HepG2 (cell line): ENCODE measurements around the gene MIA2. TPM values are rescaled to one million over a fixed set of nuclear protein-coding genes. Genes with fewer than 3 reads are reported as not detected.

Experiments
- ATAC-seq: fragments of 200-7000 bp; cut with Tn5 transposase; 3 replicates; pipeline ENCODE4 v1.9.1; 2020; ENCODE audit warnings: mild to moderate bottlenecking, moderate library complexity
- BruUV-seq: library from RNA; stranded (reverse); fragments of 400-500 nt; replicated peaks from 2 replicates; lab custom pipeline; 2021; lab: Mats Ljungman, UMichigan
- CTCF ChIA-PET: fragments of 300-600 bp; formaldehyde crosslinking; extraction: SDS; loops from one replicate; lab custom pipeline; 2021; ENCODE audit warnings: low total read pairs, inconsistent platforms, low intra/inter-chr PET ratio; lab: Yijun Ruan, JAX
- POLR2A ChIA-PET: fragments of 350-600 bp; sonication (Branson Sonifier 250); formaldehyde crosslinking; loops from one replicate; lab custom pipeline; 2020; ENCODE audit warnings: antibody characterized with exemption, inconsistent platforms; lab: Yijun Ruan, JAX
- DNase-seq: peaks from one replicate; pipeline ENCODE4 v3.0.0-alpha.2; 2015; ENCODE audit warnings: low spot score
- FAIRE-seq: peaks from 3 replicates; lab custom pipeline; 2011; peaks lifted over from hg19 to GRCh38; lab: Jason Lieb, UNC
- H2AFZ ChIP-seq: one replicate; pipeline ENCODE4 v1.6.1; 2011; ENCODE audit warnings: low read length, inconsistent platforms
- H3K27ac ChIP-seq: fragments of 300-600 bp; 3 replicates; pipeline ENCODE4 v1.8.0; 2011; ENCODE audit warnings: mixed run types, mild to moderate bottlenecking, mixed read lengths, low read length, inconsistent platforms; ENCODE audit not compliant: insufficient read depth; ENCODE audit errors: extremely low read length
- H3K27me3 ChIP-seq, 2 experiments: fragments of 200-600 bp in 1 of 2; 2 replicates in 1 of 2; 3 replicates in 1 of 2; pipeline versions ENCODE4 v1.6.0 to v1.8.0; 2011; ENCODE audit warnings: low read length in 2 of 2, mild to moderate bottlenecking in 2 of 2, moderate library complexity in 2 of 2, inconsistent platforms in 1 of 2; ENCODE audit not compliant: insufficient read depth in 2 of 2, control insufficient read depth in 1 of 2
- H3K36me3 ChIP-seq, 2 experiments: fragments of 200-600 bp in 1 of 2; replicated peaks in 1 of 2; 2 replicates in 1 of 2; 3 replicates in 1 of 2; pipeline versions ENCODE4 v1.5.1 to v1.8.0; 2011; ENCODE audit warnings: low read length in 2 of 2, inconsistent platforms in 1 of 2; ENCODE audit not compliant: insufficient read depth in 2 of 2, control insufficient read depth in 1 of 2
- H3K4me1 ChIP-seq: 2 replicates; pipeline ENCODE4 v1.5.1; 2012; ENCODE audit warnings: low read length, inconsistent platforms; ENCODE audit not compliant: insufficient read depth
- H3K4me2 ChIP-seq: 2 replicates; pipeline ENCODE4 v1.6.0; 2011; ENCODE audit warnings: low read depth, low read length, inconsistent platforms
- H3K4me3 ChIP-seq, 3 experiments: fragments of 200-600 bp in 1 of 3; sonication (generic), shearing (Covaris generic) in 1 of 3; replicated peaks in 1 of 3; 2 replicates each; pipeline ENCODE4 v1.5.1; 2011 to 2016; ENCODE audit warnings: low read length in 3 of 3, inconsistent platforms in 2 of 3, low read depth in 2 of 3, mild to moderate bottlenecking in 2 of 3, control low read depth in 1 of 3, mixed read lengths in 1 of 3; ENCODE audit not compliant: insufficient read depth in 1 of 3
- H3K79me2 ChIP-seq: one replicate; pipeline ENCODE4 v1.6.1; 2011; ENCODE audit warnings: low read length, inconsistent platforms; ENCODE audit not compliant: insufficient read depth
- H3K9ac ChIP-seq: 2 replicates; pipeline ENCODE4 v1.6.0; 2011; ENCODE audit warnings: mild to moderate bottlenecking, low read depth, low read length, inconsistent platforms; ENCODE audit not compliant: insufficient read depth
- H3K9me3 ChIP-seq: 2 replicates; pipeline ENCODE4 v1.5.1; 2012; ENCODE audit warnings: mild to moderate bottlenecking, low read length
- H4K20me1 ChIP-seq: 2 replicates; pipeline ENCODE4 v1.6.0; 2011; ENCODE audit warnings: inconsistent platforms, mild to moderate bottlenecking, low read length, moderate library complexity; ENCODE audit not compliant: insufficient read depth
- DNMT1 ChIP-seq: sonication (generic); formaldehyde crosslinking; IDR thresholded peaks from 2 replicates; pipeline ENCODE4 v1.5.1; 2020; ENCODE audit warnings: mild to moderate bottlenecking, missing genetic modification reagents
- EEA1 ChIP-seq: sonication (generic); formaldehyde crosslinking; IDR thresholded peaks from 2 replicates; pipeline ENCODE4 v1.5.1; 2020; ENCODE audit warnings: mild to moderate bottlenecking, missing genetic modification reagents, borderline replicate concordance
- FLYWCH1 ChIP-seq: sonication (generic); formaldehyde crosslinking; IDR thresholded peaks from 2 replicates; pipeline ENCODE4 v1.8.1; 2023; ENCODE audit warnings: mild to moderate bottlenecking, missing genetic modification reagents
- GABPA ChIP-seq, 2 experiments: IDR thresholded peaks; 2 replicates each; pipeline ENCODE4 v1.6.1; 2011 to 2016; ENCODE audit warnings: low read depth in 2 of 2, low read length in 1 of 2, missing biosample characterization in 1 of 2, missing genetic modification characterization in 1 of 2
- MBD4 ChIP-seq: IDR thresholded peaks from 2 replicates; pipeline ENCODE4 v1.6.1; 2012; ENCODE audit warnings: low read length, inconsistent platforms, borderline replicate concordance
- TBL1XR1 ChIP-seq: fragments of 150-350 bp; IDR thresholded peaks from 2 replicates; pipeline ENCODE4 v1.6.1; 2014; ENCODE audit warnings: borderline replicate concordance, low read length; ENCODE audit not compliant: partially characterized antibody
- TSC22D2 ChIP-seq: sonication (generic); formaldehyde crosslinking; IDR thresholded peaks from 2 replicates; pipeline ENCODE4 v1.5.1; 2020; ENCODE audit warnings: missing genetic modification reagents, mild to moderate bottlenecking, borderline replicate concordance
- ZNF101 ChIP-seq: sonication (generic); formaldehyde crosslinking; IDR thresholded peaks from 2 replicates; pipeline ENCODE4 v1.4.0; 2020; ENCODE audit warnings: mild to moderate bottlenecking, low read depth, missing genetic modification reagents, borderline replicate concordance
- ZNF136 ChIP-seq: sonication (generic); formaldehyde crosslinking; IDR thresholded peaks from 2 replicates; pipeline ENCODE4 v1.8.1; 2022; ENCODE audit warnings: low read depth, mild to moderate bottlenecking, moderate library complexity, missing genetic modification reagents
- ZNF205 ChIP-seq: IDR thresholded peaks from 2 replicates; pipeline ENCODE4 v1.6.1; 2018; ENCODE audit warnings: missing biosample characterization, missing genetic modification reagents
- WGBS: methylation state at CpG from one replicate; pipeline ENCODE4 v1.1.6; 2017; ENCODE audit warnings: low lambda C conversion rate; 5-methylcytosine and 5-hydroxymethylcytosine counted together
- in situ Hi-C: cut with HindIII; loops from 2 replicates; pipeline ENCODE4 v1.10.0; 2017; ENCODE audit warnings: low pct_unique_long_range_greater_than_20kb; ENCODE audit not compliant: extremely low pct_ligation_motif_present
- intact Hi-C: fragments of 100-400 bp; cut with micrococcal nuclease; formaldehyde crosslinking; loops from one replicate; pipeline ENCODE4 v1.10.0; 2022; ENCODE audit not compliant: unreplicated experiment
- polyA plus RNA-seq, 8 experiments: library from polyadenylated mRNA; depleted of rRNA in 3 of 8; stranded (reverse) in 7 of 8; unstranded in 1 of 8; fragments of >200 nt; fragmentation: Illumina TruSeq in 4 of 8; extraction: Trizol in 4 of 8; gene quantifications; 2 replicates each; pipeline versions ENCODE4 v1.2.1 to v1.2.3, GENCODE V29; 2011 to 2016; ENCODE audit warnings: low read depth in 4 of 8, missing spikeins in 1 of 8, mixed read lengths in 1 of 8; ENCODE audit not compliant: insufficient read depth in 1 of 8
- total RNA-seq, 5 experiments: library from RNA; depleted of rRNA; stranded (reverse); fragments of >200 nt; fragmentation: Illumina TruSeq; extraction: Trizol; gene quantifications; 2 replicates each; pipeline ENCODE4 v1.2.3, GENCODE V29; 2016; ENCODE audit warnings: low read depth in 1 of 5
- TF ChIP-seq, protein P1 (sequence below), 2 experiments: sonication (generic) in 1 of 2; formaldehyde crosslinking in 1 of 2; IDR thresholded peaks; 2 replicates each; pipeline versions ENCODE4 v1.4.0 to v1.6.1; 2018 to 2020; ENCODE audit warnings: missing genetic modification reagents in 2 of 2, borderline replicate concordance in 1 of 2, low read depth in 1 of 2, mild to moderate bottlenecking in 1 of 2, missing biosample characterization in 1 of 2
- TF ChIP-seq, protein P2 (sequence below): sonication (generic); formaldehyde crosslinking; IDR thresholded peaks from 2 replicates; pipeline ENCODE4 v1.9.0; 2022; ENCODE audit warnings: missing genetic modification reagents, mild to moderate bottlenecking, borderline replicate concordance

Gene MIA2
- total and polyA plus RNA-seq, 2 of the 13 experiments (the other 11 are each of a cell fraction or from before 2014, with no cell fraction given) = 134 to 158 TPM

DNA sequence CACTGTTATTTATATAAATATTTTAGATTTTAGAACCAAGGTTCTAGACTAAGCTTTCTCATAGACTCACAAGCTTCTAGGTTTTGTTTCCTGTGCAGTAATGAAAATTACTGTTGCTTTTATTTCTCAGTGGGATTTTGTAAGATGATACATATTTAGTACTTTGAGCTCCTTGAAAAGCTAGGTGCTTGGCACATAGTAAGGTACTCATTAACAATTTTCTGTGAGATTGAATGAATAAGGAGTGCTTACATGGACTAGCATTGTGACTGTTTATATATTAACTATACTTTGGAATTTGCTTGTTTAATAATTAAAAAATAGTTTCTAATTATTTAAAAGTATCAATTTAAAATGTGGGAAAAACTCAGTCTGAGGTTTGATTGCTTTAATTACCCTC lies 85.7 kb downstream of the MIA2 start (continued):
- TF ChIP-seq, protein P1, sequence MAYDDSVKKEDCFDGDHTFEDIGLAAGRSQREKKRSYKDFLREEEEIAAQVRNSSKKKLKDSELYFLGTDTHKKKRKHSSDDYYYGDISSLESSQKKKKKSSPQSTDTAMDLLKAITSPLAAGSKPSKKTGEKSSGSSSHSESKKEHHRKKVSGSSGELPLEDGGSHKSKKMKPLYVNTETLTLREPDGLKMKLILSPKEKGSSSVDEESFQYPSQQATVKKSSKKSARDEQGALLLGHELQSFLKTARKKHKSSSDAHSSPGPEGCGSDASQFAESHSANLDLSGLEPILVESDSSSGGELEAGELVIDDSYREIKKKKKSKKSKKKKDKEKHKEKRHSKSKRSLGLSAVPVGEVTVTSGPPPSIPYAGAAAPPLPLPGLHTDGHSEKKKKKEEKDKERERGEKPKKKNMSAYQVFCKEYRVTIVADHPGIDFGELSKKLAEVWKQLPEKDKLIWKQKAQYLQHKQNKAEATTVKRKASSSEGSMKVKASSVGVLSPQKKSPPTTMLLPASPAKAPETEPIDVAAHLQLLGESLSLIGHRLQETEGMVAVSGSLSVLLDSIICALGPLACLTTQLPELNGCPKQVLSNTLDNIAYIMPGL (CRISPR knock-in tag; IDR thresholded peaks at IDR 0.05; ENCODE audit: borderline replicate concordance in 1 of 2, low read depth in 1 of 2) = no peak
- TF ChIP-seq, protein P2, sequence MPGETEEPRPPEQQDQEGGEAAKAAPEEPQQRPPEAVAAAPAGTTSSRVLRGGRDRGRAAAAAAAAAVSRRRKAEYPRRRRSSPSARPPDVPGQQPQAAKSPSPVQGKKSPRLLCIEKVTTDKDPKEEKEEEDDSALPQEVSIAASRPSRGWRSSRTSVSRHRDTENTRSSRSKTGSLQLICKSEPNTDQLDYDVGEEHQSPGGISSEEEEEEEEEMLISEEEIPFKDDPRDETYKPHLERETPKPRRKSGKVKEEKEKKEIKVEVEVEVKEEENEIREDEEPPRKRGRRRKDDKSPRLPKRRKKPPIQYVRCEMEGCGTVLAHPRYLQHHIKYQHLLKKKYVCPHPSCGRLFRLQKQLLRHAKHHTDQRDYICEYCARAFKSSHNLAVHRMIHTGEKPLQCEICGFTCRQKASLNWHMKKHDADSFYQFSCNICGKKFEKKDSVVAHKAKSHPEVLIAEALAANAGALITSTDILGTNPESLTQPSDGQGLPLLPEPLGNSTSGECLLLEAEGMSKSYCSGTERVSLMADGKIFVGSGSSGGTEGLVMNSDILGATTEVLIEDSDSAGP (CRISPR knock-in tag) = no peak
- no peak for TF ChIP-seq FLYWCH1 (CRISPR knock-in tag)
- no peak for TF ChIP-seq ZNF101 (CRISPR knock-in tag)
- no peak for TF ChIP-seq TBL1XR1
- TF ChIP-seq ZNF136 (CRISPR knock-in tag) = no peak
- TF ChIP-seq EEA1 (CRISPR knock-in tag) = no peak
- no peak for TF ChIP-seq ZNF205 (CRISPR knock-in tag)
- TF ChIP-seq TSC22D2 (CRISPR knock-in tag) = no peak

DNA sequence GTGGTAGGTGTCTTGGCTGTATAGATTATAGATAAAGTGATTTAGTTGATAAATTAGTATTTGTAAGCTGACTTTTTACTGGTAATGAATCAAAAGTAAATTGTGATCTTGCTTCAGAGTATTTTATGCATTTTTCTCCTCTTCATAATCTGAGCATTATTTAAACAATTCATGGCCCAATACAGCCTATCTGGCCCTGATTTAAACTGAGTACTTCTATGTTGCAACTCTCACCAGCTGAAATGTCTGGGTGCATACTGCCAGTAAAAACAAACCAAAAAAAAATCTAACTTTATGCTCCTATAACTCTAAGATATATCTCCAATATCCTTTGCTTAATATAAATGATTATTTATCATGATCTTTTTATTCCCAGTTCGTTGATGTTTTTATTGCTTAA lies 86.6 kb downstream of the MIA2 start:
- POLR2A ChIA-PET = interaction anchor here (1.9 kb wide), 1 partner anchor 150 kb away, joined by 6 read pairs; the partner anchor contains the start of gene TRAPPC6B
- FAIRE-seq (no peak), ATAC-seq (no peak), DNase-seq (no peak)
- Histone ChIP-seq H2AFZ (no peak overlapping the region), H4K20me1 (no peaks in the 10 kb centered on the region), H3K27ac (no peak overlapping the region), H3K79me2 (no peaks in the 10 kb centered on the region), H3K9ac (no peak overlapping the region), H3K36me3 (peaks cover 26 to 74% of the 10 kb centered on the region in 2 experiments), H3K4me2 (no peak overlapping the region), H3K4me1 (peaks cover 14% of the 10 kb centered on the region), H3K9me3 (no peaks in the 10 kb centered on the region), H3K27me3 (no peaks in the 10 kb centered on the region), H3K4me3 (no peak overlapping the region)
- no TSS peak for BruUV-seq
- intact Hi-C loops = no loop called here
- 96% methylated on average over 1 of the region's 1 CpG for WGBS
- in situ Hi-C loops = no loop called here
- TF ChIP-seq MBD4 (0 out of 2 replicates have a peak, but pooled peaks have one; percentile 34), DNMT1 (no peak), GABPA (IDR thresholded peaks at IDR 0.05; ENCODE audit: low read depth, low read length) (no peak), GABPA (CRISPR knock-in tag; IDR thresholded peaks at IDR 0.05; ENCODE audit: low read depth) (no peak)
- CTCF ChIA-PET = no interaction called here
